Naive B cell (primary cell): ENCODE results near the gene PKN1. TPM values are rescaled to one million over a fixed set of nuclear protein-coding genes. Genes with fewer than 3 reads are reported as not detected.

Experiments
- ATAC-seq, 2 donors: fragments of 150-1000 bp; cut with Tn5 transposase; 2 replicates each; pipeline ENCODE4 v1.10.0; 2021; ENCODE audit warnings: low read depth in 2 of 2, mild to moderate bottlenecking in 2 of 2, moderate library complexity in 2 of 2
- DNase-seq: peaks from one replicate; pipeline ENCODE4 v3.0.0; 2022
- H3K27ac Mint-ChIP-seq, 6 donors: one replicate each; pipeline ENCODE4 v1.8.0; 2020 to 2022; ENCODE audit warnings: mild to moderate bottlenecking in 6 of 6, mixed read lengths in 6 of 6, moderate library complexity in 5 of 6, inconsistent platforms in 2 of 6
- H3K27me3 Mint-ChIP-seq, 3 donors: one replicate each; pipeline ENCODE4 v1.8.0; 2021 to 2022; ENCODE audit warnings: mixed read lengths in 3 of 3, mild to moderate bottlenecking in 1 of 3
- H3K36me3 Mint-ChIP-seq, 2 donors: one replicate each; pipeline ENCODE4 v1.8.0; 2020 to 2022; ENCODE audit warnings: mixed read lengths in 2 of 2, inconsistent platforms in 1 of 2, mild to moderate bottlenecking in 1 of 2
- H3K4me1 Mint-ChIP-seq, 3 donors: one replicate each; pipeline ENCODE4 v1.8.0; 2020 to 2022; ENCODE audit warnings: mixed read lengths in 3 of 3, inconsistent platforms in 1 of 3, mild to moderate bottlenecking in 1 of 3, moderate library complexity in 1 of 3
- H3K4me3 Mint-ChIP-seq, 8 donors: one replicate each; pipeline ENCODE4 v1.8.0; 2020 to 2022; ENCODE audit warnings: mild to moderate bottlenecking in 8 of 8, mixed read lengths in 8 of 8, moderate library complexity in 8 of 8, inconsistent platforms in 2 of 8
- H3K9me3 Mint-ChIP-seq, 7 donors: one replicate each; pipeline ENCODE4 v1.8.0; 2020 to 2022; ENCODE audit warnings: mixed read lengths in 7 of 7, mild to moderate bottlenecking in 5 of 7, inconsistent platforms in 2 of 7, moderate library complexity in 1 of 7
- polyA plus RNA-seq, 6 donors: library from polyadenylated mRNA; unstranded; fragments of 300-500 nt; fragmentation: Illumina TruSeq; gene quantifications; one replicate each; pipeline ENCODE4 v1.2.3, GENCODE V29; 2021; ENCODE audit warnings: low read depth in 6 of 6

Gene PKN1
- polyA plus RNA-seq, 6 donors from 2014 or later, result 37.1 to 67.9 (median 48.0) TPM

GRCh38 chr19:14470031-14470876 is 37.1 kb downstream of the PKN1 start:
- H3K27me3 Mint-ChIP-seq, result peaks cover 14 to 25% (median 21%) of the 10 kb centered on the region in 3 donors

GRCh38 chr19:14471436-14472187 is 38.5 kb downstream of the PKN1 start:
- Mint-ChIP-seq H3K4me1 (peaks cover 16 to 30% (median 26%) of the 10 kb centered on the region in 3 donors), H3K27me3 (peaks cover 18 to 39% (median 35%) of the 10 kb centered on the region in 3 donors), H3K9me3 (no peaks in the 10 kb centered on the region), H3K4me3 (peak overlapping the region in 4 of 8 donors; percentile 8 to 73 (median 40)), H3K36me3 (peaks cover 0 to 14% of the 10 kb centered on the region in 2 donors), H3K27ac (peak overlapping the region in 1 of 6 donors; percentile 33)
- no peak for ATAC-seq
- DNase-seq, result no peak

More at GRCh38 chr19:14470031-14470876, 37.1 kb downstream of the PKN1 start:
- H3K9me3 Mint-ChIP-seq, result no peaks in the 10 kb centered on the region
- peak overlapping the region in 1 of 6 donors; percentile 51 for H3K27ac Mint-ChIP-seq
- H3K36me3 Mint-ChIP-seq, result peaks cover 0 to 14% of the 10 kb centered on the region in 2 donors
- H3K4me3 Mint-ChIP-seq, result peak overlapping the region in 1 of 8 donors; percentile 35
- no peak for ATAC-seq
- H3K4me1 Mint-ChIP-seq, result peaks cover 14 to 26% (median 22%) of the 10 kb centered on the region in 3 donors
- no peak for DNase-seq

- peak overlapping the region in 2 of 6 donors; percentile 16 to 68 for H3K27ac Mint-ChIP-seq
- peak; percentile 76 for DNase-seq
- peaks cover 0 to 14% of the 10 kb centered on the region in 2 donors for H3K36me3 Mint-ChIP-seq
- H3K4me3 Mint-ChIP-seq, result peak overlapping the region in 7 of 8 donors; percentile 69 to 87 (median 74)
- H3K4me1 Mint-ChIP-seq, result peaks cover 16 to 30% (median 28%) of the 10 kb centered on the region in 3 donors
- peak; percentile 84 to 85 for ATAC-seq
- peaks cover 18 to 46% (median 43%) of the 10 kb centered on the region in 3 donors for H3K27me3 Mint-ChIP-seq
- H3K9me3 Mint-ChIP-seq, result no peaks in the 10 kb centered on the region
These were observed 39.3 kb downstream of the PKN1 start for GRCh38 chr19:14472202-14472938.

- Mint-ChIP-seq H3K9me3 (no peaks in the 10 kb centered on the region), H3K36me3 (peaks cover 0 to 14% of the 10 kb centered on the region in 2 donors), H3K4me1 (peaks cover 16 to 30% (median 28%) of the 10 kb centered on the region in 3 donors), H3K27me3 (peaks cover 18 to 51% (median 43%) of the 10 kb centered on the region in 3 donors), H3K4me3 (peak overlapping the region; percentile 38 to 87 (median 74)), H3K27ac (peak overlapping the region in 4 of 6 donors; percentile 16 to 82 (median 72))
- no peak for DNase-seq
- no peak for ATAC-seq
These were observed 40.2 kb downstream of the PKN1 start for GRCh38 chr19:14473073-14473977.

DNA sequence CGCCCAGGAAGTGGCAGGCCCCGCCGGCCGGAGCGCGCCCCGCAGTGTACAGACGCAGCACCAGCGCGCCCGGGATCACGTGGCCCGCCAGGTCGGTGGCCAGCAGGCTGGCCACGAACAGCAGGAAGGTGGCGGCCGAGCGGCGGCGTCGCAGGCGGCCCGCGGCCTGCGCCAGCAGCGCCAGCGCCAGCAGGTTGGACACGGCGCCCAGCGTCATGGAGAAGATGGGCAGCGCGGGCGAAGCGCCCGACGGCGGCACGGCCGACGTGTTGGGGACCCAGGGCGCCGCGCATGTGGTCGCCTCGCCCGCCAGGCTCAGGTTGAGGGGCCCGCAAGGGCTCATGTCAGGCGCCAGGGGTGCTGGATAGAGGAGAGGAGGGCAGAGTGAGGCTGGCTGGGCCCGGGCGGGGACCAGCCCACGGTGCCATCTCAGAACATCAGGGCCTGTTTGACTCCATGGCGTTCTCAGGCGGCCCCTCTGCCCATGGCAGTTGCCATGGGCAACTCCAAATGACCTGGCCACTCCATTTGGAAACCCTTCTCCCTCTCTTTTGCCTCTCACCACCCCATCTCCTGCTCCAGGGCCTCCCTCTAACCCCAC is 41.0 kb downstream of the PKN1 start:
- DNase-seq (no peak), ATAC-seq (no peak)
- Mint-ChIP-seq H3K4me3 (peak overlapping the region in 2 of 8 donors; percentile 40 to 55), H3K27ac (no peak overlapping the region), H3K27me3 (peaks cover 18 to 51% (median 43%) of the 10 kb centered on the region in 3 donors), H3K36me3 (peaks cover 0 to 8% of the 10 kb centered on the region in 2 donors), H3K9me3 (no peaks in the 10 kb centered on the region), H3K4me1 (peaks cover 16 to 30% (median 28%) of the 10 kb centered on the region in 3 donors)

- H3K27me3 Mint-ChIP-seq, result peaks cover 18 to 51% (median 43%) of the 10 kb centered on the region in 3 donors
- H3K4me1 Mint-ChIP-seq, result peaks cover 16 to 30% (median 28%) of the 10 kb centered on the region in 3 donors
- peak overlapping the region in 5 of 8 donors; percentile 21 to 61 (median 40) for H3K4me3 Mint-ChIP-seq
- no peak overlapping the region for H3K27ac Mint-ChIP-seq
- DNase-seq, result no peak
- H3K9me3 Mint-ChIP-seq, result no peaks in the 10 kb centered on the region
- no peak for ATAC-seq
- H3K36me3 Mint-ChIP-seq, result peaks cover 0 to 2% of the 10 kb centered on the region in 2 donors
These were observed 41.7 kb downstream of the PKN1 start for GRCh38 chr19:14474827-14475226.

DNA sequence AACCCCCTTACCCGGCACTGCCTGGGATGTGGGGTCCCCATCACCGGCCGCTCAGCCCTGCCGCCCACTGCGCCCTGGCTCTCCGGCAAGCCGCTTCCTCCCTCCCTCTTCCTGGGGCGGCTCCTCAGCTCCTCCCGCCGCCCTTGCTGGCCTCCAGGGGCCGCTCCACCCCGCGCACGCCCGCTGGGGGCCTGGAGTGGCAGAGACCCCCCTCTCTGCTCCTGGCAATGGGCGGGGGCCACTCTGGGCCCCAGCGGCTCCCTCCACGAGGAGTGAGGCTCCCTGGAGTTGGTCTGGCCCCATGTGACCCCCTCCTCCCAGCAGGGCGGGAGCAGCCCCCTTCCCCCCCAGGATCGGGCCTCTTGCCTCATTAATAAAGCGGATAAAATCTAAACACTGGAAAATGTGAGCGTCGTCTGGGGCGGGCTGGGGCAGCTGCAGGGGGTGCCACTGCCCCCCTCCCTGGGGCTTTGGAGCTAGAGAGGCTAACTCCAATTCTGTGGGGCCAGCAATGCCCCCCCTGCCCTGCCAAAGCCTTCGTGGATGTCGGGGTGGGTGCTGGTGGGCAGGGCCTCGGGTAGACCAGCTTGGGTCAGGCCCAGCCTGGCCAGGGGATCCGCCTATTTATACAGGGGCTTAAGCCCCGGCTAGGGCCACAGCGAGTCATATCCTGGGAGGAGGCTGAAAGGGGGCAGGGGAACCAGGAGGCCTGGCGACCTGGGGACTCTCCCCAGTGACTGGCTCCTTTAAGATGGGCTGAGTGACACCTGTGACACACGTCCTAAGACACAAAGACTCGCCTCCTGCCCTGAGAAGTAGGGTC is 42.4 kb downstream of the PKN1 start, which contains the start of gene PTGER1:
Gene PTGER1, minus strand, starts transcription at position 104 of the 823 bp plus-strand sequence. CDS start 1,034 bp downstream, outside the sequence.
- Mint-ChIP-seq H3K27me3 (peaks cover 18 to 51% (median 43%) of the 10 kb centered on the region in 3 donors), H3K4me3 (peak within 1 kb of the TSS in 5 of 8 donors; percentile 21 to 61 (median 40)), H3K27ac (peak within 1 kb of the TSS in 1 of 6 donors; percentile 67), H3K4me1 (peaks cover 16 to 30% (median 28%) of the 10 kb centered on the region in 3 donors), H3K36me3 (no peaks in the 10 kb centered on the region), H3K9me3 (no peaks in the 10 kb centered on the region)
- no peak for ATAC-seq
- DNase-seq, result no peak

DNA sequence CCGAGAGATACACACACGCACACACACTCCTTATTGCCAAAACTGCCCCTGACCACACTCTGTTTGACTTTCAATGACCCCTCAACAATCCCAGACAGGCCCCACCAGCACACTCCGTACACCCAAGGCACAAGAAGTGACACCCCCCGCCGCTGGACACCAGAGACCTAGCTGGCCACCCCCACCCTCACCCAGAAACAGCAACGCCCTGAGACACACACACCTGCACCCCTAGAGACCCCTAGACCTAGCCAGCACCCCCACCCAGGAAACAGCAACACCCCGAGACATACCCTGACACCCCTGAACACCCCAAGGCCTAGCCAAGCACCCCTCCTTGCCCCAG is 43.2 kb downstream of the PKN1 start:
- H3K9me3 Mint-ChIP-seq, result no peaks in the 10 kb centered on the region
- DNase-seq (no peak), ATAC-seq (no peak)
- H3K36me3 Mint-ChIP-seq, result no peaks in the 10 kb centered on the region
- H3K27ac Mint-ChIP-seq, result peak overlapping the region in 1 of 6 donors; percentile 67
- peak overlapping the region in 1 of 8 donors; percentile 35 for H3K4me3 Mint-ChIP-seq
- H3K4me1 Mint-ChIP-seq, result peaks cover 16 to 30% (median 28%) of the 10 kb centered on the region in 3 donors
- peaks cover 18 to 51% (median 43%) of the 10 kb centered on the region in 3 donors for H3K27me3 Mint-ChIP-seq

- DNase-seq (no peak), ATAC-seq (no peak)
- peaks cover 18 to 51% (median 43%) of the 10 kb centered on the region in 3 donors for H3K27me3 Mint-ChIP-seq
- H3K27ac Mint-ChIP-seq, result no peak overlapping the region
- H3K4me1 Mint-ChIP-seq, result peaks cover 16 to 27% (median 26%) of the 10 kb centered on the region in 3 donors
- H3K4me3 Mint-ChIP-seq, result peak overlapping the region in 1 of 8 donors; percentile 35
- H3K9me3 Mint-ChIP-seq, result no peaks in the 10 kb centered on the region
- no peaks in the 10 kb centered on the region for H3K36me3 Mint-ChIP-seq
These were observed 43.7 kb downstream of the PKN1 start for GRCh38 chr19:14476673-14477401.

DNA sequence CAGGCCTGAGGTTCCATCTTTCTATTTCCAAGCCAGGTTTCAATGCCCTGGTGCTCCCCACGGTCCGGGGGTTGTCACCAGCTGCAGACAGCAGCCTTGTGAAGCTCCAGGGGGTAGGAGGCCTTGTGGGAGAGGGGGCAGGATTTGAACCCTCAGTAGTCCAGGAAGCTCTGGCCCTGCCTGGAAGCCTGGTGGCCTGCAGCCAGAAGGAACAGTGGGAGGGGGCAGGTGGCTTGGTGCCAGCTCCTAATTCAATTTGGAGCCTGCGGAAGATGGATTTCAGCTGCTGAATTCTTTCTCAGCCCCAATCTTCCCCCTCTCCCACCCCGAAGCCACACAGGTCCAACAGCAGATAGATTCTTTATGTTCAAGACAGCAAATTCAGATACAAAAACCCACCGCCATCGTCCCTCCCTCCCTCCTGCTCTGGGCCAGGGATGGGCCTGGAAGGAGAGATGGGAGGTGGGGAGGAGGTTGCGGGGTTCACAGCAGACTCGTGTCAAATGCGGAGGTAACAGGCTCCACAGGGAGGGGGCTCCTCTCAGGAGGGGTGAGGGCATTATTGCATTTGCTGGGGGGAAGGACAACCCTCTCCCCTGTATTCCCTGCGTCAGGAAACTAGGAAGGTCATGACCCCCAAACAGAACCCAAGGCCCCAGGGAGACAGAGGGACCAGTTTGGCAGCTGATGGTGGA is 44.5 kb downstream of the PKN1 start:
- Mint-ChIP-seq H3K4me3 (no peak overlapping the region), H3K27me3 (peaks cover 18 to 46% (median 42%) of the 10 kb centered on the region in 3 donors), H3K36me3 (no peaks in the 10 kb centered on the region), H3K4me1 (peaks cover 16 to 21% (median 20%) of the 10 kb centered on the region in 3 donors), H3K27ac (no peak overlapping the region), H3K9me3 (no peaks in the 10 kb centered on the region)
- DNase-seq (no peak), ATAC-seq (no peak)
